ENCODE data around the gene MGMT.

MGMT gene

GRCh38 chr10:129742742-129743550, 275.9 kb downstream of the MGMT start:
- DNase-seq (ENCODE audit: low read depth, low spot score) = no peak
- H3K27ac ChIP-seq = no peak overlapping the region

- no peak for DNase-seq (ENCODE audit: low read depth, low spot score)
- H3K27ac ChIP-seq = no peak overlapping the region
Measured at GRCh38 chr10:129743738-129744133, 276.7 kb downstream of the MGMT start.

- H3K27ac ChIP-seq = no peak overlapping the region
- no peak for DNase-seq (ENCODE audit: low read depth, low spot score)
Measured at GRCh38 chr10:129744134-129745111, 277.4 kb downstream of the MGMT start.

- no peak overlapping the region for H3K27ac ChIP-seq
- DNase-seq (ENCODE audit: low read depth, low spot score) = no peak
Measured at GRCh38 chr10:129745186-129745750, 278.2 kb downstream of the MGMT start.

- no peak for DNase-seq (ENCODE audit: low read depth, low spot score)
- H3K27ac ChIP-seq = no peak overlapping the region
Measured at GRCh38 chr10:129754211-129755050, 287.4 kb downstream of the MGMT start.

- no peak overlapping the region for H3K27ac ChIP-seq
- no peak for DNase-seq (ENCODE audit: low read depth, low spot score)
Measured at GRCh38 chr10:129755158-129755591, 288.1 kb downstream of the MGMT start.

GRCh38 chr10:129755621-129756020, 288.6 kb downstream of the MGMT start:
- H3K27ac ChIP-seq = no peak overlapping the region
- no peak for DNase-seq (ENCODE audit: low read depth, low spot score)

GRCh38 chr10:129756912-129757901, 290.2 kb downstream of the MGMT start:
- no peak for DNase-seq (ENCODE audit: low read depth, low spot score)
- H3K27ac ChIP-seq = no peak overlapping the region

- DNase-seq (ENCODE audit: low read depth, low spot score) = no peak
- no peak overlapping the region for H3K27ac ChIP-seq
Measured at GRCh38 chr10:129758207-129759021, 291.4 kb downstream of the MGMT start.

- DNase-seq (ENCODE audit: low read depth, low spot score) = no peak
- no peak overlapping the region for H3K27ac ChIP-seq
Measured at GRCh38 chr10:129759214-129760002, 292.4 kb downstream of the MGMT start.

GRCh38 chr10:129760003-129760315, 292.9 kb downstream of the MGMT start:
- no peak overlapping the region for H3K27ac ChIP-seq
- no peak for DNase-seq (ENCODE audit: low read depth, low spot score)

- H3K27ac ChIP-seq = no peak overlapping the region
- DNase-seq (ENCODE audit: low read depth, low spot score) = no peak
Measured at GRCh38 chr10:129760416-129760815, 293.4 kb downstream of the MGMT start.

GRCh38 chr10:129761197-129761972, 294.3 kb downstream of the MGMT start:
- DNase-seq (ENCODE audit: low read depth, low spot score) = no peak

GRCh38 chr10:129761981-129762956, 295.2 kb downstream of the MGMT start:
- H3K27ac ChIP-seq = no peak overlapping the region
- no peak for DNase-seq (ENCODE audit: low read depth, low spot score)

More at GRCh38 chr10:129761197-129761972, 294.3 kb downstream of the MGMT start:
- no peak overlapping the region for H3K27ac ChIP-seq
